IPS-11a (cell line): ENCODE measurements around the gene PRICKLE2.

Experiments
- H3K4me3 ChIP-seq: one replicate; pipeline ENCODE4 v1.5.1; 2013; ENCODE audit warnings: low read depth, low read length, control low read depth

The PRICKLE2 gene

DNA sequence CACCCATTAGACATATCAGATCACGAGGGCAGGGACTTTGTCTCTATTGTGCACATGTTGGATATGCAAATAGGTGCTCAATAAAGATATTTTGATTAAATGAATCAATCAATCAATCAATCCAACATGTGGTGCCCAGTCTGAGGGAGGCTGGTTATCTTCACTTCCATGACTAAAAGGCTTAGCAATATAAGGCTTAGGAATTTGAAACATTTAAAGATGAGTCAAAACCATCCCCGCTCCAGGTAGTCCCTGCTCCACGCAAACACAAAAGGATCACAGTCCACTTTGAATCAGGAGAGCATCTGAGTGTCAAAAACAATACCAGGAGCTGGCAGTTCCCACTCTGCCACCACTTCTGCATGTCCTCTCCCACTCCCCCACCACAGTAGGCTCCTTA is 25.8 kb upstream of the PRICKLE2 start:
- H3K4me3 ChIP-seq: no peak overlapping the region

DNA sequence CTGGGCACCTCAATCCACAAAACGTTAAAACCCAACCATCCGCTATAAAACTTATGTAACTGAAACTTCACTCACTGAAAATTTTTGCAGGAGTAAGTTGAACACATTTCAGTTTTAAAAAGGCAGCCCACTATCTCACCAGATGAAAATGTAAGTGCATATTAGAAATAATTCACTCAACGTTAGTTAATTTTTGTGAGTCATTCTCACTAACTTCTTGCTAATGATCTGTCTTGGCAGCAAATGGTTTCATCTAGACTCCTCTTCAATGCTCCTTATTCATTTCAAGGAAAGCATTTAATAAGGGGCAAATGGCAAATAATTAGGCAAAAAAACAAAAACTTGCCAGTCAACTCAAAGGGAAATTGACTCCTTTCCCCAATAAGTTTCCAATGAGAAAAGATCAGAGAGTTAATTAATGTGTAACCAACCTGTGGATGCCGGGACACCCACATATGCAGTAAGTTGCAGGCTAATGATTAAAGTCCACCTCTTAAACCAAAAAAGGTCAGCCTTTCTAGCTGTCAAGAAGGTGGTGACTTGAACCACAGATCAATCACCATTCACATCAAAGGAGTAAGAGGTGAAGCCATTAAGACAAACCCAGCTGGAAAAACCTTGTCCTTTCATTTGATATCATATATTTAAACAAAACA is 22.9 kb upstream of the PRICKLE2 start:
- H3K4me3 ChIP-seq: no peak overlapping the region

DNA sequence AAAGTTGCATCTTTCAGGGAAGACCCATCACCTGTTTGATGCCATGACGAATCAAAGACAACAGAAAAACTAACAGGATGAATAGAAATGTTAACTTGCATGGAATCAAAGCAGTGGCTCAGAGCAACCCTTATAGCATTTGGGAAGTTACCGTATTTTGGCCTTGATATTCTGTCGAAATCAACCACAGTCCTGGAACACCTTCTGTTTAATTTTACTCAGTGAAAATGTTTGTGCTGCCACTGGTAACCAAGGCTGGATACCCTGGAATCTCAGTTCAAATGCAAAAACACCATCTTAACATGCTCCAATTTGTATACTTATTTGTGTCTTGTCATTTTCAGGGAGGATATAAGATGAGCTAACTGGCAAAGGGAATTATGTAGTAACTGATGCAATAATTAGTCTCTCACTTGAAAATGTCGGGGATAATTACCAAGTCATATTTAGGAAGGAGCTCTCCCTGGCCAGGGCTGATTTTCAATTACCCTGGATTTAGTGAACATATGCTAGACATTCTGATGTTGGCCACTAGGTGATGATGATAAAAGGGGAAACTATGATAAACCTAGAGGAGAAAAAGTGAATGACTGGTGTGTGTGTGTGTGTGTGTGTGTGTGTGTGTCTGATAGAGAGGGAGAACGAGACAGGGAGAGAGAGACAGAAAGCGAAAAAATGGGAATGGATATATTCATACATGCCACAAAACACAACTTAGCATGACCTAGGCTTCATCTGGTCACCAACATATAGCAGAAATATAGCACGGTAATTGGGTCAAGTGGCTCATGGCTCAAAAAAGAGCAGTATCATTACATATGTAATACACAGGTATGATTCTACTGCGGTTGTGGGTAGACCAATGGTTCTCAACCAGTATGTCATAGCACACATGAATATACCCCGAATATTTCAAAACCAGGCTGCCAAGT is 19.0 kb upstream of the PRICKLE2 start:
- no peak overlapping the region for H3K4me3 ChIP-seq

DNA sequence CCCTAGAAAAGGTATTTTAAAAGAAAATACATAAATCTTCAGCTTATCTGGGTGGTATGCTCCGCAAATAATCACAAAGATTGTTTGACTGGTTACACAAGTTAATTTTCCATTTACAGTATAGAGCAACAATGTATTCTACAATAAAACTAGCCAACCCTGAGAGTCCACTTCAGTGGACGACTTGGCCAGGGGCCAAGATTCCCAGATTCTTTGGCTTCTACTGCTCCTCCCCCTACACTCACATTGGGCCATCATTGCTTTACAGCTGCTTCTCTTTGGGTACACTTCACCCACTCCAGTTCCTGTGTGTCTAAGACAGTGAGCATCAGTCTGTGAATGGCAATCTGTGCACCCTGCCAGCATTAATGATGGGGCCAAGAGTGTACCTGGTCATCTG is 17.2 kb upstream of the PRICKLE2 start:
- H3K4me3 ChIP-seq: no peak overlapping the region

DNA sequence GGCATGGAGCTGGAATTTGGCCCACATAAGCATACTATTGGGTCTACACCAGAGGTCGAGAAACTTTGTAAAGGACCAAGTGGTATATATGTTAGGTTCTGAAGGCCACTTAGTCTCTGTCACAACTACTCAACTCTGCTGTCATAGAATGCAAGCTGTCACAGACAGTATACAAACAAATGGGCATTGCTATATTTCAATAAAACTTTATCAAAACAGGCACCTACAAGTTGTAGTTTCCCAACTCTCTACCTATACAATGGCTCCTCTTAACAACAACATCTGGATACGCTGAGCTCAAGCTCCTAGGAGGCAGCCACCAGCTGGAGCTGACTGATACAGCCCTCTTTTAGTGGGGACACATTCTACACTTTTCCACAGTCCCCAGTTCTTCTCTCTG is 15.7 kb upstream of the PRICKLE2 start:
- H3K4me3 ChIP-seq: no peak overlapping the region

DNA sequence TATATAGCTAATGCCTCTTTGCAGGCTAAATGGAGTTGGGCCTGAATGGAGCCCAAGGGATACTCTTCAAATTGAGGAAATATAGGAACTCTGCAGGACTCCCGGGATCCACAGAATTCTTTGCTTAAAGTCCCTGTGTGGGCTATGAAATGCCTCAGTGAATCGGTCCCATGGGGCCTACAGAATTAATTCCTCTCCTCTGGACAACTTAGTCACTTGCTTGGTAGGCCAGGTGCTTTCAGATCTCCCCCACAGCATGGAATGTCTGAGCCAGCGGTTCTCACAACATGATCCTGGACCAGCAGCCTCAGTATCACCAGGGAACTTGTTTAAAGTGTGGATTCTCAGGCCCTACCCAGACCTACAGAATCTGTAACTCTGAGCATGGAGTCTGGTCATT is 15.1 kb upstream of the PRICKLE2 start:
- H3K4me3 ChIP-seq: no peak overlapping the region

DNA sequence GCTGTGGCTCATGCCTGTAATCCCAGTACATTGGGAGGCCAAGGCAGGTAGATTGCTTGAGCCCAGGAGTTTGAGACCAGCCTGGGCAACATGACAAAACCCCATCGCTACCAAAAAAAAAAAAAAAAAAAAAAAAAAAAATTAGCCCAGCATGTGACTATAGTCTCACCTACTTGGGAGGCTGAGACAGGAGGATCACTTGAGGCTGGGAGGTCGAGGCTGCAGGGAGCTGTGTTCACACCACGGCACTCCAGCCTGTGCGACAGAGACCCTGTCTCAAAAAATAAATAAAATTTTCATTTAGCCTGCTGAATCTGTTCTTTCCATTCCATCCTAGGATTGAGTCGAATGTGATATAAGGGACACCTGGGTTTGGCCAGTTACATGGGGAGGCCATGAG is 14.6 kb upstream of the PRICKLE2 start:
- no peak overlapping the region for H3K4me3 ChIP-seq

DNA sequence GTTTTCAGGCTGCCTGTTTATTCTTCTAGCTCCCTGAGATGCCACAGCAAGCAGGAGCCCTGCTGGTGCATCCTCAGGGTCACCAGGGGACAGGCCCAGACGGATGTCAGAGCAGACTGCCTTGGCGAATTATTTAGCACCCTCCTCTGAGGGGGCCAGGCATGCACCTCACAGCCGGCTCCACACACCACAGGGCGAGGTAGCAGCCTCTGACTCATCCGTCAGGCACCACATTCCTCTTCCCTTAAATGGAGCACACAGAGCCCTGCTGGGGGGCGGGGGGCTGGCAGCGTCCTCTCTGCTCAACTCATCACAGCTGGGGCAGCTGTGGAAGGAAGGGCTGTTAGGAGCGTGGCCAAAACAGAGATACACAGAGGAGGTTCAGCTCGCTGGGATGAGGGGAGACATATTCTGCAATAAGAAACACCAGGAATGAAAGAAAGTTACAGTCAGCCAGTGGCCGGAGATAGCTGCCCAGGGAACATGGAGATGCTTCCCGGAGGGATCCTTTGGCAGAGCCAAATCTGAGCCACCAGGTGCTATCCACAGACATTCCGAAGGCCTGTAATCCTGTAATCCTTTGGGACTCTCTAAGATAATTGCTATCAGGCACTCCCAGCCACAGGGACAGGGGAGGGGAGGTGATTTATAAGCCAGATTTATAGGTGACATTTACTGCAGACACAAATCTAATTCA is 13.9 kb upstream of the PRICKLE2 start:
- H3K4me3 ChIP-seq: no peak overlapping the region

DNA sequence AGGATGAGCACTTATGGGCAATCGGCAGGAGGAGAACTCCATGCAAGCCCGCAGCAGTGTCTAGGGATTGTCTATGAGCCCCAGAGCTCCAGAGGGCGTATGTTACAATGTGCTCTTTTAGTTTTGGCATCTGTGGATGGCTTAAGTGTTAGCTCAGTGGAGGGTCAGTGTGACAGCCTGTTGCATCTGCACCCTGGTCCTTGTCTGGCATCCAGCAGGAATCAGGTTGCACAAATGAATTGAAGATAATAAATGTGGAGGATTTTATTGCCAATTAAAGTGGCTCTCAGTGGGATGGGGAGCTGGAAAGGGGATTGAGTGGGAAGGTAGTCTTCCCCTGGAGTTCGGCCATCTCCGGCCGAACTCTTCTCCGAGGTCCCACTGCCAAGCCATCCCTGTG is 11.8 kb upstream of the PRICKLE2 start:
- H3K4me3 ChIP-seq: no peak overlapping the region

DNA sequence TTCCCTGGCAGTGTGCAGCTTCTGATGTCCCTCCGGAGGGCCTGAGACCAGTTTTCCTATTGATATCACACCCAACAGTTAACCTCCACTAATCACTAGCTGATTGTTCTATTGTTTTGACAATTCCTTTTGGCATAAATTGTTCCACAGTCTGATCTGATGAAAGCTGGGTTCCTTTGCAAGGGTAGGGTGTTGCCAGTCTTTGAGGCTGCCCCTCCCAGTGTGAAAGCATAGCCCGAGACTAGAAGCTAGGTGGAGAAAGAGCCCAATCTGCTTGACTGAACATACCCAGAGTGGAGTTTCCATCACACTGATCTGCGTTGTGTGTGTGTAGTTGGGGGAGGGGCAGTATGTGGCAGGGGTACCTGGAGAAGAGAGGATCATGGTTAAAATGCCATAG is 10.3 kb upstream of the PRICKLE2 start:
- H3K4me3 ChIP-seq: no peak overlapping the region

DNA sequence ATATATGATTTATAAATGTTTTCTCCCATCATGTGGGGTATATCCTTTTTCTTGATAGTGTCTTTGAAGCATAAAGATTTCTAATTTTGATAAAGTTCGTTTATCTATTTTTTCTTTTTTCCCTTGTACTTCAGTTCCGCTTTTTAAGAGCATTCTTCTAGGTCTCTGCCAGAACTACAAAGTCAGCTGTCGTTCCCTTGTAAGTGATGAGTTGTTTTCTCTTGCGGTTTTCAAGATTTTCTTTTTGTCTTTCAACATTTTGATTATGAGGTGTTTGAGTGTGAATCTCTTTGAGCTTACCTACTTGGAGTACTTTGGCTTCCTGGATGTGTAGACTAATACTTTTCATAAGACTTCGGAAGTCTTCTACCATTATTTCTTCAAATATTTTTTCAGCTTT is 9.3 kb upstream of the PRICKLE2 start:
- no peak overlapping the region for H3K4me3 ChIP-seq

DNA sequence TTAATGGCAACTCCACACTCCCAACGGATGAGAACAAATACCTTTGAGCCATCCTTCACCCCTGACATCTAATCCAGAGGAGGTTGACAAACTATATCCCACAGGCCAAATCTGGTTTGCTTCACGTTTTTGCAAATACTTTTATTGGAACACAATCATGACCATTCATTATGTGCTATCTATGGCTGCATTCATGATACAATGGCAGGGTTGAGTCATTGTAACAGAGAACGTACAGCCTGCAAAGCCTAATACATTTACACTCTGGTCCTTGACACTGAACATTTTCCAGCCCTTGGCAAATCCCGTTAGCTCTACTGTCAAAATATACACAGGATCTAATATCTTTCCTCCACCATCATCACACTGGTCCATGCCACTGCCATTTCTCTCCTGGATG is 7.6 kb upstream of the PRICKLE2 start:
- H3K4me3 ChIP-seq: no peak overlapping the region

DNA sequence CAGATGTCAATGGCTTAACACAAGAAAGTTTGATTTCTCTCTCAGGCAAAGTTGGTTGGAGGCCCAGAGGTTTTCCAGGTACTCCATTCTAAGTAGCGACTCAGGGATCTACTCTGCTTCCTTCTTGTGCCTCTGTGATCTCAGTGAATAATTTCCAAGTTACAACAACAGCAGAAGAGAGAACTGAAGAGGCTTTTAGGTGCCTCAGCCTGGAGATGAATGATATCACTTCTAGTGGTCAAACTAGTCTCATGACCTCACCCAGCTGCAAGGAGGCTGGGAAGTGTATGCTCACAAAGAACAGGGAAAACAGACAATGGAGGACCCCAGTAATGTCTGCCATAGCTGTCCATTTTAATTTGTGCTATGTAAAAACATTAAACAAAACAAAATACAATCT is 4.6 kb upstream of the PRICKLE2 start:
- H3K4me3 ChIP-seq: no peak overlapping the region

DNA sequence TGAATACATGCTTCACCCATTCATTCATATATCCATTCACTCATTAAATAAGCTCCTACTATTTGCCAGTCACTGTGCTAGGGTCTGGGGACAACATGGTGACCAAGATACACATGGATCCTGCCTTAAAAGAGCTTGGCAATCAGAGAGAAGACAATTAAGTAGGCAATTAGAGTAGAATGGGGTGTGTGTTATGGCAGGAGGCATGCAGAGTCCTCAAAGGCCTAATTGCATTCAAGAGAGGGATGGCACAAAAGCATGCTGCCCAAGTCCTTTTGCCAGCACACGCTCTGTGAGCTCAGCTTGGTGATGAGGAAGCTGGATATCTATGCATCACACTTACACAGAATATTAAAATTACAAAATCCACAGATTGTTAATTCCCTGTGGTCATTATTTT is 2.8 kb upstream of the PRICKLE2 start:
- no peak overlapping the region for H3K4me3 ChIP-seq

DNA sequence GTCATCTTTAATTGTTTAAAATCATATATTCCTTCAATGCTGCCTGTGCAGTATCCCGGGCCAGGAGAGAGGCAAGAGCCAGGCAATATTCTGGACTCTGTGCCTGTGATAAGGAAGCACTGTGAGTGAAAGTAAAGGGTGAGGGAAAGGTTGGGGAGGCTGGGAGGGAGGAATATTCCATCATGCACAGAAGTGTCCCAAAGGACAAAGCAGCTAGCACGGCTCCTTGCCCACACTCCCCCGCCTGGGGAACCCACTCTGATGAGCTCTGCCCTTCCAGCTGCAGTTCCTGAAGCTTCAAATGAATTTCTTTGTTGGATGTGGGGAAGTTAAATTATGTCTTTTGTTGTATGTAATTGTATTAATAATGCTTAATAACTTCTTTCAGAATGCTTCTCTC is 1.5 kb upstream of the PRICKLE2 start:
- no peak overlapping the region for H3K4me3 ChIP-seq

DNA sequence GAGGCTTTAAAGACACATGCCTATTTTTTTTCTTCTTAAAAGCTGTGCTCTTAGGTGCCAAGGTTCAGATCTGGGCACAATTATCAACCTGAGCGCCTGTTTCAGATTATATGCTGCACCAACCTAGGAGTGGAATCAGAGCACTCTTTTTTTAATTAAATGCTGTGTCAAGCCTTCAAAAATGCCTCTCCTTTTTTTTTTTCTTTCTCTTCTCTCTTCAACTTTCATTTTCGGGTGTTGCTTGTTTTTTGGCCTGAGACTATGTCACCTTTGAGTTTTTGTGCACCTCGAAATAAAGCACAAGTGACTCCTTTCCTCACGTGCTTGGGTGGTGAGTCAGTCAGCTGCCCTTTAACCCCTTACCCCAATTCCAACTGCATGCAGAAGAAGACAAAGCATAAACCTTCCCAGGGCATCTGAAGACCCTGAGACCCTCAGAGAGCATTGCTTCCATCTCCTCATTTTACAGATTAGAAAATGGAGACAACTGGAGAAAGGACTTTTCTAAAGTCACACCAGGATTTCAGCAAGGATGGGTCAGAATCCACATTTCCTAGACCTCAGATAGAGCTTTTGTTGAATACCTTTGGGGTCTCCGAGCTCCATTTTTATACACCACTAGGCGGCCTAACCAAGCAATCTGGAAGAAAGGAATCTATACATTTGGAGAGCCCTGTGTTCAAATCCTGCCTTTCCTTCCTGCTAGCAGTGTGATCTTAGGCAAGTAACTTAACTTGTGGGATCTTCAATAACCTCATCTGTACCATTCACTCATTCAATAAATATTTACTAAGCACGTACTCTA is 631 bp upstream of the PRICKLE2 start:
- no peak overlapping the region for H3K4me3 ChIP-seq

DNA sequence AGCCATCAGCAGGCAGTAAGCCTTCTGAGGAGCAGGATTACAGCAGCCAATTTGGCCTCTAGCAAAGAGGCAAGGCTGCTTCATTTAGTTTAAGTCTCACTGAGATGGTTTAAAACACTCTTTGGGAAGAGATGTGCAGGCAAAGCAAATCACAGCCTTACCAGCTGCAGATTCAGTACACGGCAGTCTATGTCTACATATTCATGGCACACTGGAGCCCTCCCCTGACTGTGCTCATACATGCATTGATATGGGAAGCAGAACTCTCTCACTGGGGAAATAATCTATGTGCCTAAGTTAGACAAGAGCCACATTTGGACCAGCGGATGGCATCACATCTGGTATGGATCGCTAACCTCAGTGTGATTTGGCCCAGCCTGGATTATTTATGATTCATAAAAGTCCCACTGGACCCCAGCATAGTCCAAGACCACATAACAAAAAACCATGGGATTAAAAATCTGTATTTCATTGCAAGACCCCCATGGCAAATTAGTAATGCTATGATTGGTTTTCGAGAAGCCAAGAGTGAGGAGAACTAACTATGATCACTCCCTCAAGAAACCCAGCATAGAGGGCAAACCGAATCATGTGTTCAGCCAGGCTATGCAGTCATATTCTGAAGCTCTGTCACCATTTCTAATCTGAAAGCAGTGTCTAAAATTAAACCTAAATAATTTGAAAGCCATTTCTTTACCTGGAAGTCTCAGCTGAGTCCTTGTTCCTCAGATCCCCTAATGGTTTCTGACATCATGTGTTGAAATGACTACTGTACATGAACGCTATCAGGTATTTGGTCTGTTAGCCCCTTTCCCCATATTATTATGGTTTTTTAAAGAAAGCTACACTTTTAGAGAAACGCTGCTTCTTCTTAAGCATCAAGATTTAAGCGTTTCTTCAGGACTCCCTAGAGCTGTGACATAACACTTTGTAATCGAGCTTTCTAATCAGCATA is 1.2 kb downstream of the PRICKLE2 start:
- H3K4me3 ChIP-seq: no peak overlapping the region

DNA sequence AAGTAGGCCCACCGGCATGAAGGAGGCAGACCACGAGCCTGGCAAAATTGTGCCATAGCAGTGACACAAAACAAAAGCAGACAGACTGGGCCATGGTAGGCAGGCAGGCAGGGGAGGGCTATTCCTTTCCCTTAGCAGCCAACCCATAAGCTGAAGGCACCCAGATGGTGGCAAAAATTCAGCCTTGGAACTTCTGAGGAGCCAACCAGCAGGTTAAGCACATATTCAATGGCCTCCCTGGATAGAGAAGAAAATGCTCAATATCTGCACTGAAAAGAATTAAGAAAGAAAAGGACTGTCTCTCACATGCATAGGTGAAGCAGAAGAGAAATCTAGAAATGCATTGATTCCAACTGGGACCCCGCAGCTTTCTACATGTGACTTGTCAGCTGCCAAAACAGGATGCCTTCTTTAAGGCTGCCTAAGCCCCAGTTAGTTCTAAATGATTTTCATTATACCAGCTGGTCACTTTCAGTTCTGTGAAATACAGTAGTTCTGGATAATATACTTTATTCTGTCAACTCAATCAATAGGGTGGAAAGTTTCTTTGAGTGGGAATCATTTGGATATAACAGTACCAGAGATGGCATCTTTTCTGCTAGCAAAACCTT is 2.7 kb downstream of the PRICKLE2 start:
- H3K4me3 ChIP-seq: no peak overlapping the region

DNA sequence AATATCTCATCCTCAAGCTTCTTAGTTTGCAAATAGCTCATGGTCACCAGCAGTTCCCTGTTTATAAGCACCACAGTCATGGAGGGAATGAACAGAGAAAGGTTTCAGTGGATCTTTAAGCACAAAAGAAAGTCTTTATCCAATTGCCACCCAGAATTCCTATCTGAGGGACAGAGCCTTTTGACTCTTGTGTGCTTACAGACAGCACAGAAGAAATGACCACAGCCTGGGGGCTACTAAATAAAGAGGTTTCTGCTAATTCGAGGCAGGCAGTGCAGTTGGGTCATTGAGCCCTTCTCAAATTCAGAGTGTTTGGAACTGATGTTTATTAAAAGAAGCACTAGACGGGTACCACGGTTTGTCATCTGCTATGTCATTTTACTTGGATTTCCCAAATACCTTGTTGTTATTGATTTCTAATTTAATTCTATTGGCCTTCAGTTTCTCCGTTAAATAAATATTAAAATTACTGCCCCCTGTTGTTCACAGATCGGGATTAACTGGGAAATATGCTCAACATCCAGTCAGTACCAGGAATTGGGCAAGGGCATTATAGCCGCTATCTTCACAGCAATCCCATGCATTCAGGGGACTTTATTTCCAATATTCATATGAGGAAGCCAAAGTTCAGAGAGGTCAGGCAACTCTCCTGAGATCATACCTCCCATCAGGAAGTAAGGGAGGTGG is 3.6 kb downstream of the PRICKLE2 start:
- no peak overlapping the region for H3K4me3 ChIP-seq
